ENCODE measurements around the gene CHRND.

CHRND gene

GRCh38 chr2:232525791-232526371, at the start of gene CHRND:
Gene CHRND, plus strand, starts transcription at chr2:232526160. Its CDS starts 56 bp downstream, at chr2:232526216.
- H3K27ac ChIP-seq, result no peak within 1 kb of the TSS
- no peak for TF ChIP-seq CTCF (conservative IDR thresholded peaks at IDR 0.05)

- no peak overlapping the region for H3K27ac ChIP-seq
- TF ChIP-seq CTCF (conservative IDR thresholded peaks at IDR 0.05), result no peak
These were observed 49.2 kb upstream of the CHRND start for GRCh38 chr2:232476791-232477190.

GRCh38 chr2:232477751-232478510, 48.0 kb upstream of the CHRND start:
- TF ChIP-seq CTCF (conservative IDR thresholded peaks at IDR 0.05), result no peak

GRCh38 chr2:232478571-232479340, 47.2 kb upstream of the CHRND start:
- H3K27ac ChIP-seq, result no peak overlapping the region

More at GRCh38 chr2:232477751-232478510, 48.0 kb upstream of the CHRND start:
- H3K27ac ChIP-seq, result no peak overlapping the region

GRCh38 chr2:232479341-232480200, 46.4 kb upstream of the CHRND start:
- TF ChIP-seq CTCF (conservative IDR thresholded peaks at IDR 0.05), result no peak
- no peak overlapping the region for H3K27ac ChIP-seq

More at GRCh38 chr2:232478571-232479340, 47.2 kb upstream of the CHRND start:
- TF ChIP-seq CTCF (conservative IDR thresholded peaks at IDR 0.05), result no peak

- no peak overlapping the region for H3K27ac ChIP-seq
- TF ChIP-seq CTCF (conservative IDR thresholded peaks at IDR 0.05), result no peak
These were observed 45.5 kb upstream of the CHRND start for GRCh38 chr2:232480201-232481190.
